Activated gamma-delta T cell treated with Interleukin-2 at 50 U/mL for 16 hours (primary cell): Measurements from ENCODE around the gene MED28.
"Not testable (repeated sequence)": the region's sequence is repeated elsewhere in the genome, so short reads cannot be mapped to it uniquely, and the experiment has no call there.

Experiments
- DNase-seq: peaks from one replicate; pipeline ENCODE4 v3.0.0-alpha.2; 2020

MED28 gene

GRCh38 chr4:17614416-17615299 is at the start of gene MED28:
MED28 (plus strand) TSS chr4:17614641; CDS start chr4:17614655, 14 bp downstream.
- DNase-seq, result peak; percentile 95

GRCh38 chr4:17565846-17566245 is 48.6 kb upstream of the MED28 start:
- no peak for DNase-seq

GRCh38 chr4:17567271-17567670 is 47.2 kb upstream of the MED28 start:
- DNase-seq, result no peak

- no peak for DNase-seq
Observed at GRCh38 chr4:17574206-17574605, 40.2 kb upstream of the MED28 start.

GRCh38 chr4:17575177-17575576 is 39.3 kb upstream of the MED28 start:
- DNase-seq, result not testable (repeated sequence)

GRCh38 chr4:17576932-17577664 is 37.3 kb upstream of the MED28 start, which contains the start of gene LAP3:
LAP3 (plus strand) TSS chr4:17577198; CDS start chr4:17577466, 268 bp downstream.
- peak; percentile 99 for DNase-seq

- peak; percentile 28 for DNase-seq
Observed at GRCh38 chr4:17577665-17578481, 36.6 kb upstream of the MED28 start.

GRCh38 chr4:17578482-17578891 is 36.0 kb upstream of the MED28 start:
- no peak for DNase-seq

- no peak for DNase-seq
Observed at GRCh38 chr4:17580969-17581368, 33.5 kb upstream of the MED28 start.

GRCh38 chr4:17583276-17583675 is 31.2 kb upstream of the MED28 start:
- DNase-seq, result no peak

- DNase-seq, result no peak
Observed at GRCh38 chr4:17583941-17584340, 30.5 kb upstream of the MED28 start.

- no peak for DNase-seq
Observed at GRCh38 chr4:17584521-17585213, 29.8 kb upstream of the MED28 start.

- DNase-seq, result no peak
Observed at GRCh38 chr4:17587094-17587822, 27.2 kb upstream of the MED28 start.

GRCh38 chr4:17589355-17589754 is 25.1 kb upstream of the MED28 start:
- no peak for DNase-seq

- DNase-seq, result no peak
Observed at GRCh38 chr4:17595471-17596005, 18.9 kb upstream of the MED28 start.

- DNase-seq, result no peak
Observed at GRCh38 chr4:17597517-17597916, 16.9 kb upstream of the MED28 start.

- DNase-seq, result no peak
Observed at GRCh38 chr4:17599826-17600225, 14.6 kb upstream of the MED28 start.

- no peak for DNase-seq
Observed at GRCh38 chr4:17605236-17605635, 9.2 kb upstream of the MED28 start.

GRCh38 chr4:17613761-17614415 is 553 bp upstream of the MED28 start:
- no peak for DNase-seq

- DNase-seq, result no peak
Observed at GRCh38 chr4:17616283-17616682, 1.8 kb downstream of the MED28 start.

- no peak for DNase-seq
Observed at GRCh38 chr4:17618926-17619325, 4.5 kb downstream of the MED28 start.
